CD4-positive, alpha-beta T cell (primary cell): ENCODE results near the gene PIN1. TPM values are rescaled to one million over a fixed set of nuclear protein-coding genes. Genes with fewer than 3 reads are reported as not detected.
"Not testable (repeated sequence)": the region's sequence is repeated elsewhere in the genome, so short reads cannot be mapped to it uniquely, and the experiment has no call there.

ENCODE experiments used
- ATAC-seq: fragments of 200-7000 bp; cut with Tn5 transposase; one replicate; pipeline ENCODE4 v1.10.0; 2022; ENCODE audit warnings: mild to moderate bottlenecking; ENCODE audit not compliant: poor library complexity
- CTCF ChIA-PET: fragments of 350-600 bp; sonication (Branson Sonifier 250); formaldehyde crosslinking; loops from one replicate; lab custom pipeline; 2021; ENCODE audit warnings: antibody characterized with exemption, inconsistent platforms; lab: Charles Lee
- POLR2A ChIA-PET: fragments of 350-600 bp; sonication (Branson Sonifier 250); formaldehyde crosslinking; loops from one replicate; lab custom pipeline; 2021; ENCODE audit warnings: antibody characterized with exemption, inconsistent platforms; lab: Charles Lee
- DNase-seq, 14 experiments: peaks; one replicate each; pipeline ENCODE4 v3.0.0-alpha.2; 2013 to 2020; ENCODE audit warnings: mixed read lengths in 2 of 14
- H3K27ac ChIP-seq, 2 donors: one replicate each; pipeline versions ENCODE4 v1.5.1 to v1.7.0; 2013; ENCODE audit warnings: low read length in 2 of 2, low read depth in 1 of 2, mild to moderate bottlenecking in 1 of 2
- H3K27me3 ChIP-seq, 2 experiments: 1 replicate in 1 of 2; 2 replicates in 1 of 2; pipeline versions ENCODE4 v1.6.1 to v1.7.0; 2013; ENCODE audit warnings: low read length in 2 of 2, control low read depth in 1 of 2, mild to moderate bottlenecking in 1 of 2, moderate library complexity in 1 of 2; ENCODE audit not compliant: insufficient read depth in 2 of 2, control insufficient read depth in 1 of 2
- H3K36me3 ChIP-seq: one replicate; pipeline ENCODE4 v1.6.1; 2013; ENCODE audit warnings: low read length, control low read depth; ENCODE audit not compliant: insufficient read depth
- H3K4me1 ChIP-seq: one replicate; pipeline ENCODE4 v1.6.1; 2013; ENCODE audit warnings: low read length, control low read depth; ENCODE audit not compliant: insufficient read depth
- H3K4me3 ChIP-seq: one replicate; pipeline ENCODE4 v1.5.1; 2013; ENCODE audit warnings: mild to moderate bottlenecking, low read length, moderate library complexity
- H3K9me3 ChIP-seq, 2 experiments: 1 replicate in 1 of 2; 2 replicates in 1 of 2; pipeline versions ENCODE4 v1.6.1 to v1.7.0; 2013; ENCODE audit warnings: low read length in 2 of 2, mild to moderate bottlenecking in 2 of 2, control low read depth in 1 of 2, moderate library complexity in 1 of 2; ENCODE audit not compliant: control insufficient read depth in 1 of 2, insufficient read depth in 1 of 2
- H3K27ac Mint-ChIP-seq: one replicate; pipeline ENCODE4 v1.8.0; 2020; ENCODE audit warnings: mixed read lengths
- H3K27me3 Mint-ChIP-seq: one replicate; pipeline ENCODE4 v1.8.0; 2021; ENCODE audit warnings: mixed read lengths
- H3K36me3 Mint-ChIP-seq: one replicate; pipeline ENCODE4 v1.8.0; 2021; ENCODE audit warnings: low read depth, mixed read lengths
- H3K4me1 Mint-ChIP-seq: one replicate; pipeline ENCODE4 v1.8.0; 2021; ENCODE audit warnings: low read depth, mixed read lengths
- H3K4me3 Mint-ChIP-seq: one replicate; pipeline ENCODE4 v1.8.0; 2020; ENCODE audit warnings: mild to moderate bottlenecking, mixed read lengths
- H3K9me3 Mint-ChIP-seq: one replicate; pipeline ENCODE4 v1.8.0; 2020; ENCODE audit warnings: mixed read lengths
- CTCF ChIP-seq: fragments of 200-600 bp; IDR thresholded peaks from one replicate; pipeline ENCODE4 v1.8.0; 2022; ENCODE audit warnings: antibody characterized with exemption, mild to moderate bottlenecking
- intact Hi-C, 2 experiments: fragments of 100-400 bp; cut with DNase I in 1 of 2; cut with micrococcal nuclease in 1 of 2; formaldehyde crosslinking; loops; one replicate each; pipeline versions ENCODE4 v1.15.1 to v1.9.0; 2023 to 2025; cut with DNase I, micrococcal nuclease
- total RNA-seq, 174 experiments: library from RNA in 2 of 174; stranded (reverse) in 2 of 174; gene quantifications; one replicate each; pipeline ENCODE4 v1.2.3 and lab custom pipeline; 2021 to 2026

Gene PIN1
- total RNA-seq, 2 experiments from 2014 or later: 33.2 to 35.3 TPM

GRCh38 chr19:9842834-9843625 is 7.9 kb downstream of the PIN1 start:
- H3K36me3 Mint-ChIP-seq: peaks cover 90% of the 10 kb centered on the region
- H3K27ac Mint-ChIP-seq: no peak overlapping the region

GRCh38 chr19:9843626-9844273 is 8.6 kb downstream of the PIN1 start:
- DNase-seq, intact Hi-C loops, H3K27ac Mint-ChIP-seq, H3K27me3 Mint-ChIP-seq, H3K4me3 ChIP-seq, H3K27me3 ChIP-seq, H3K27ac ChIP-seq, H3K4me3 Mint-ChIP-seq, ATAC-seq, POLR2A ChIA-PET, H3K9me3 Mint-ChIP-seq: not testable (repeated sequence)
- Mint-ChIP-seq H3K36me3 (peaks cover 91% of the 10 kb centered on the region), H3K4me1 (peaks cover 25% of the 10 kb centered on the region)
- peaks cover 0 to 20% of the 10 kb centered on the region in 2 experiments for H3K9me3 ChIP-seq
- CTCF ChIA-PET: interaction anchor here (0.9 kb wide), 1 partner anchor 9 kb away, joined by 3 read pairs; the partner anchor contains the start of gene PIN1
- H3K36me3 ChIP-seq: peaks cover 85% of the 10 kb centered on the region
- peaks cover 25% of the 10 kb centered on the region for H3K4me1 ChIP-seq

More at GRCh38 chr19:9842834-9843625, 7.9 kb downstream of the PIN1 start:
- intact Hi-C loops: no loop called here
- H3K27me3 ChIP-seq: no peaks in the 10 kb centered on the region
- DNase-seq (no peak), ATAC-seq (no peak)
- Mint-ChIP-seq H3K4me1 (peaks cover 25% of the 10 kb centered on the region), H3K9me3 (no peaks in the 10 kb centered on the region), H3K4me3 (no peak overlapping the region), H3K27me3 (no peaks in the 10 kb centered on the region)
- H3K36me3 ChIP-seq: peaks cover 88% of the 10 kb centered on the region
- no peak for TF ChIP-seq CTCF
- peaks cover 27% of the 10 kb centered on the region for H3K4me1 ChIP-seq
- ChIA-PET CTCF (no interaction called here), POLR2A (no interaction called here)
- H3K4me3 ChIP-seq: no peak overlapping the region
- peaks cover 0 to 20% of the 10 kb centered on the region in 2 experiments for H3K9me3 ChIP-seq
- H3K27ac ChIP-seq: no peak overlapping the region

DNA sequence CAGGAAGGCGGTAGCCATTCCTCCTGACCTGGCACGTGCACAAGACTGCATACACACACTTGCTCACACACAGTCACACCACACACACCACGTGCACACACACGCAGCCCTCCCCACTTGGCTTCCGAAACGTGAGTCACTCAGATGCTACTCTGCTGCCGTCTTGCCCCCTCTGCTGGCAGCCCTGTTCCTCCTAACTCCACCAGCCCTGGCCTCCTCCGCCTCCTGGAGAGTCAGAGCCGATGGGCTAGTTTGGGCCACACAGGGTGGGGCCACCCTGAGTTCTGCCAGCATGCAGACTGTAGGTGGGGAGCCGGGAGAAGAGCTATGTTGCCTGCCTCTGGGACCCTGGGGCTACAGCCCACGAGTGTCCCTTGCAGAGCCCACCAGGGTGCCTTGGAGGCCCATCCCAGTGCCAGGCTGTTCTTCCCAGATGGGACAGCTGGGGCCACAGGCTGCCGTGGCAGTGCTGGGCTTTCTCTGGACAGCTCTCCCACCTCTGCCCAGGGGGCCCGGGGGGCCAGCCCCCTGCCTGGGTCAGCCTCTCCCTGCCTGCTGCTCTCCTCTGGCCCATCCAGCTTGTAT is 12.1 kb downstream of the PIN1 start:
- no peaks in the 10 kb centered on the region for H3K27me3 ChIP-seq
- H3K4me1 Mint-ChIP-seq: peaks cover 25% of the 10 kb centered on the region
- ATAC-seq (peak; percentile 65), DNase-seq (peak in 9 of 14 experiments; percentile 9 to 60 (median 34))
- no peak for TF ChIP-seq CTCF
- peaks cover 74% of the 10 kb centered on the region for H3K36me3 Mint-ChIP-seq
- H3K9me3 Mint-ChIP-seq: no peaks in the 10 kb centered on the region
- no peak overlapping the region for H3K4me3 Mint-ChIP-seq
- no peaks in the 10 kb centered on the region for H3K27me3 Mint-ChIP-seq
- H3K4me1 ChIP-seq: peaks cover 25% of the 10 kb centered on the region
- H3K9me3 ChIP-seq: peaks cover 0 to 20% of the 10 kb centered on the region in 2 experiments
- ChIA-PET POLR2A (interaction anchor here (1.6 kb wide), 1 partner anchor 12 kb away, joined by 3 read pairs; the partner anchor contains the start of gene PIN1), CTCF (no interaction called here)
- peaks cover 65% of the 10 kb centered on the region for H3K36me3 ChIP-seq
- no peak overlapping the region for H3K4me3 ChIP-seq
- intact Hi-C loops: no loop called here
- H3K27ac Mint-ChIP-seq: no peak overlapping the region
- H3K27ac ChIP-seq: no peak overlapping the region
